Ovary (tissue), 9 donors: Measurements from ENCODE around the gene MSLN. TPM values are rescaled to one million over a fixed set of nuclear protein-coding genes. Genes with fewer than 3 reads are reported as not detected.

Experiments used
- DNase-seq, 5 donors: peaks; one replicate each; pipeline ENCODE4 v3.0.0-alpha.2; 2019 to 2020
- H3K27ac ChIP-seq, 2 donors: fragments of 200-600 bp; one replicate each; pipeline versions ENCODE4 v1.5.1 to v1.8.0; 2019 to 2022
- H3K27me3 ChIP-seq: fragments of 200-600 bp; one replicate; pipeline ENCODE4 v1.8.0; 2022
- H3K36me3 ChIP-seq: fragments of 200-600 bp; sonication (generic); one replicate; pipeline ENCODE4 v1.5.1; 2019
- H3K4me1 ChIP-seq: one replicate; pipeline ENCODE4 v1.8.1; 2013; ENCODE audit warnings: mild to moderate bottlenecking, moderate library complexity; ENCODE audit not compliant: insufficient read depth
- H3K4me3 ChIP-seq: fragments of 200-600 bp; sonication (generic); one replicate; pipeline ENCODE4 v1.5.1; 2017
- H3K9me3 ChIP-seq, 2 donors: fragments of 200-600 bp in 1 of 2; sonication (generic) in 1 of 2; one replicate each; pipeline versions ENCODE4 v1.5.1 to v1.8.1; 2013 to 2019; ENCODE audit warnings: mild to moderate bottlenecking in 1 of 2, moderate library complexity in 1 of 2
- CTCF ChIP-seq, 3 donors: fragments of 450-650 bp in 2 of 3; fragments of 200-600 bp in 1 of 3; IDR thresholded peaks; one replicate each; pipeline versions ENCODE4 v1.5.1 to v1.8.0; 2016 to 2022; ENCODE audit warnings: antibody characterized with exemption in 3 of 3, mild to moderate bottlenecking in 1 of 3
- EP300 ChIP-seq: sonication (generic); formaldehyde crosslinking; IDR thresholded peaks from one replicate; pipeline ENCODE4 v1.6.1; 2017; ENCODE audit warnings: antibody characterized with exemption
- POLR2A ChIP-seq: fragments of 450-650 bp; IDR thresholded peaks from one replicate; pipeline ENCODE4 v1.6.1; 2017; ENCODE audit warnings: antibody characterized with exemption, mild to moderate bottlenecking, moderate library complexity
- WGBS, 3 donors: extraction: QIAGEN DNeasy Blood & Tissue Kit in 1 of 3; methylation state at CpG; one replicate each; pipeline versions ENCODE4 v1.1.5 to v1.1.7; 2013 to 2017; 5-methylcytosine and 5-hydroxymethylcytosine counted together
- intact Hi-C, 4 donors: fragments of 100-400 bp; cut with DNase I; formaldehyde crosslinking; loops; one replicate each; pipeline versions ENCODE4 v1.11.0 to v1.15.1; 2022 to 2023
- polyA plus RNA-seq, 2 donors: library from polyadenylated mRNA; stranded (reverse); fragments of 200-250 nt in 1 of 2; fragments of 350-450 nt in 1 of 2; fragmentation: Illumina TruSeq in 1 of 2; extraction: RNeasy Lipid Tissue Mini Kit (QIAGEN cat#74804) in 1 of 2; gene quantifications; one replicate each; pipeline ENCODE4 v1.2.3, GENCODE V29; 2013 to 2014
- total RNA-seq, 7 donors: library from RNA; depleted of rRNA in 2 of 7; stranded (reverse); fragments of >200 nt in 2 of 7; fragmentation: NEBNext Ultra II Directional in 3 of 7; extraction: Animal tissue kit (Norgen Biotek cat#: 25700) in 3 of 7; gene quantifications; one replicate each; pipeline versions ENCODE4 v1.1.0 to v1.2.4, GENCODE V29; 2016 to 2023
- donor health status: DM: no; HTN: no; CAD: no; lungs with moderate emphysema.
- donor health status: DM: no; HTN: no; CAD: no.
- donor health status: Bipolar disorder and iron deficiency.
- donor health status: DM: yes; HTN: yes; CAD: no.
- donor health status: DM: no; HTN: no; CAD: no.
- donor health status: DM: yes; HTN: yes; CAD: no.

The MSLN gene
- total and polyA plus RNA-seq, 9 donors: 0.40 to 314 (median 6.1) TPM

- H3K36me3 ChIP-seq: no peaks in the 10 kb centered on the region
- WGBS, 3 donors: 86 to 95% (median 93%) methylated on average over 25 to 29 of the region's 29 CpGs
- peaks cover 29% of the 10 kb centered on the region for H3K4me1 ChIP-seq
- TF ChIP-seq CTCF (IDR thresholded peaks at IDR 0.05): no peak
- no peak for TF ChIP-seq POLR2A
- TF ChIP-seq EP300: no peak
- no peak overlapping the region for H3K4me3 ChIP-seq
- no peak for DNase-seq
- no peaks in the 10 kb centered on the region for H3K9me3 ChIP-seq
- intact Hi-C loops: no loop called here
- no peaks in the 10 kb centered on the region for H3K27me3 ChIP-seq
- H3K27ac ChIP-seq: no peak overlapping the region
These were observed 43.7 kb upstream of the MSLN start for GRCh38 chr16:716768-717325.

GRCh38 chr16:717450-718245, 42.9 kb upstream of the MSLN start:
- WGBS, 3 donors: 78 to 84% (median 81%) methylated on average over 29 to 32 of the region's 32 CpGs
- no peak for DNase-seq
- Histone ChIP-seq H3K4me3 (no peak overlapping the region), H3K36me3 (no peaks in the 10 kb centered on the region), H3K9me3 (no peaks in the 10 kb centered on the region), H3K27ac (no peak overlapping the region), H3K4me1 (peaks cover 30% of the 10 kb centered on the region), H3K27me3 (no peaks in the 10 kb centered on the region)
- intact Hi-C loops: no loop called here
- TF ChIP-seq POLR2A (no peak), CTCF (IDR thresholded peaks at IDR 0.05) (no peak), EP300 (no peak)

GRCh38 chr16:718389-718788, 42.1 kb upstream of the MSLN start:
- H3K36me3 ChIP-seq: no peaks in the 10 kb centered on the region
- peaks cover 30% of the 10 kb centered on the region for H3K4me1 ChIP-seq
- intact Hi-C loops: no loop called here
- no peak for TF ChIP-seq CTCF (IDR thresholded peaks at IDR 0.05)
- no peak for TF ChIP-seq POLR2A
- TF ChIP-seq EP300: no peak
- H3K27me3 ChIP-seq: no peaks in the 10 kb centered on the region
- H3K27ac ChIP-seq: no peak overlapping the region
- no peaks in the 10 kb centered on the region for H3K9me3 ChIP-seq
- no peak for DNase-seq
- H3K4me3 ChIP-seq: no peak overlapping the region
- 89 to 93% (median 89%) methylated on average over 9 of the region's 9 CpGs for WGBS, 3 donors

GRCh38 chr16:718922-719321, 41.6 kb upstream of the MSLN start:
- Histone ChIP-seq H3K27ac (no peak overlapping the region), H3K9me3 (no peaks in the 10 kb centered on the region), H3K4me1 (peaks cover 30% of the 10 kb centered on the region), H3K4me3 (no peak overlapping the region), H3K27me3 (no peaks in the 10 kb centered on the region), H3K36me3 (no peaks in the 10 kb centered on the region)
- 78 to 88% (median 87%) methylated on average over 6 of the region's 6 CpGs for WGBS, 3 donors
- intact Hi-C loops: no loop called here
- DNase-seq: no peak
- TF ChIP-seq EP300 (no peak), POLR2A (no peak), CTCF (IDR thresholded peaks at IDR 0.05) (no peak)
